Stimulated activated CD8-positive, alpha-beta memory T cell treated with anti-CD3 and anti-CD28 coated beads, Interleukin-4, amount 100 ng/mL, for 1 hour (primary cell): ENCODE data around the gene RERE.
"Not testable (repeated sequence)": the region's sequence is repeated elsewhere in the genome, so short reads cannot be mapped to it uniquely, and the experiment has no call there.

Experiments used
- DNase-seq, 2 donors: peaks; one replicate each; pipeline ENCODE4 v3.0.0-alpha.2; 2020; ENCODE audit warnings: low read depth in 2 of 2, low spot score in 1 of 2

RERE gene

DNA sequence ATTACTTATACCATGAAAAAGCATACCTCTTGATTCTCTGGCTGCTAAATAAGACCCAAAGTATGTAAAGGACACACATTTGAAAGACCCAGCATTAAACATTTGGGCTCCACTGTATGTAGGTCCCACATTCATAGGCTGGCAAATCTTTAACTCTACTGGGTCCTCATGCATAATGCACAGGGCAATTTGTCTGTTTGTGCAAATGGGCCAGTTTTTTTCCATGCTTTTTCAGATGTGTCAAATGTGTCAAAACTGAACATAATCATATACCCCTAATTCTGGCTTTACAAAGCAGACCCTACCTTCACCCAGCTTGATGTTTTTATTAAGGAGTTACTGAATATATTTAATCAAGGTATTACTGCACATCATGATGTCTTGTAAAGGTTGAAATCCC is 63.7 kb downstream of the RERE start:
- no peak for DNase-seq

DNA sequence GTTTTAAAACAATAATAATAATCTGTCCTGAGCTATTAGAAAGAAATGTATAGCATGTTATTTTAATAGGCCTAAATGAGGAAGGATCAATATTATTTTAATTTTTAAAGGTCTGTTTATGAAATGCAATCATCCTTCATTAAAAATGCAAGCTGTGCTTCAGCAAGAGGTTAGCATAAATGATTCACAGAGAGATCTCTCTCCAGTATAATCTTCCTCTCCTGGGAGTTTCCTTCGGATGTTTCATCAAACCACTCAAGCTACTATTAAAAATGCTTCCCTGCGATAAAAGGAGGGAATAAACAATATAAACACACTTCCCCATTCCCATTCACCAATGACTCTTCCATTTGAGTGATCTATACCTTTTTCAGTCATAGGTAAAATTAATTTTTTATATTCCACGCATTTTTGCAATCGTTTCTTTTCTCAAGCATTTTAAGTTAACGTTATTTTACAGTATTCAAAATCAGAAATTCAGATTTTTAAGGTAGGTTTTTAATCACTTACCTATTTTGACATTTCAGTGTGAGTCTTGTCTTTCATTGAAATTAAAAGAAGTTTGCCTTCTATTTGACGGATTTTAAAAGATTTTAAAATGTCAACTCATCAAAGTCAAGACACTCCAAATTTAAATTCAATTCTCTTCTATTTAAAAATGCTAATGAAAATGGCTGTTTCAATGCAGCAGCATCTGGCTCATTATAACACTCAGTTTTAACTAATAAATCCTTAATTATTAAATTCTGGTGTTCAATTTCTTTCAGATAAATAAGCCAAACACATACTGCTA is 64.3 kb downstream of the RERE start:
- DNase-seq = no peak

DNA sequence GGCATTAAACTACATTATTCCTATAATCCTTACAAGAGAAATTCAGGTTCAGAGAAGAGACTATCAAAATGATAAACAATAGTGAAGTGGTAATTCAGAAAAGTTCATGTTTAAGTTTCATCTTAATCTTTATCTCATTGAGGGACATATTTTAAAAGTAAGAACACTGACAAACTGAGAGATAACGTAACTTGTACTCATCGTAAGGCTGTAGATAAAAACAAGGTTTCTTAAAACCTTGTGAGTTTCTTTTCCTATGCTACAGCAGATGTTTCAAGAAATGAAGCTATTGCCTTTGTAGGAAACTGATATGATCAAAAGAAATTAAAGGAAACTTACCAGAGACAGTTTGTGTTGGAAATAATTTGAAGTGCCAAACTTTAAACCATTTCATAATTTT is 65.0 kb downstream of the RERE start:
- no peak for DNase-seq

DNA sequence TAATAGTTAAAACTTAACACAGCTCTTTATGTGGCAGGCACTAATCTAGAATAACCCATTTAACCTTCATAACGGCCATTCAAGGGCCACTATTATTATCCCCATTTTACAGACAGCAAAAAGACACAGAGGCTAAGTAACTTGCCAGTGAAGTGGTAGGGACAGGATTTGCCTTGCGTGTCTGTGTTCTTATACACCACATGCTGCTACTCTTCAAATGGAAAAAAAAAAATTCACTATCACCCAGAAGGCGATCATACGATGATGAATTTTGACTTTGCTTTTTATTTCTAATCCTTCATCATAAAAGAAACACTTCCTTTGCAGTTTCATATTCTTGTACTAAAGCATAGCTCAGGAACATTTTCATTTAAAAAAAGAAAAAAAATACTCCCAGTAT is 65.5 kb downstream of the RERE start:
- no peak for DNase-seq

DNA sequence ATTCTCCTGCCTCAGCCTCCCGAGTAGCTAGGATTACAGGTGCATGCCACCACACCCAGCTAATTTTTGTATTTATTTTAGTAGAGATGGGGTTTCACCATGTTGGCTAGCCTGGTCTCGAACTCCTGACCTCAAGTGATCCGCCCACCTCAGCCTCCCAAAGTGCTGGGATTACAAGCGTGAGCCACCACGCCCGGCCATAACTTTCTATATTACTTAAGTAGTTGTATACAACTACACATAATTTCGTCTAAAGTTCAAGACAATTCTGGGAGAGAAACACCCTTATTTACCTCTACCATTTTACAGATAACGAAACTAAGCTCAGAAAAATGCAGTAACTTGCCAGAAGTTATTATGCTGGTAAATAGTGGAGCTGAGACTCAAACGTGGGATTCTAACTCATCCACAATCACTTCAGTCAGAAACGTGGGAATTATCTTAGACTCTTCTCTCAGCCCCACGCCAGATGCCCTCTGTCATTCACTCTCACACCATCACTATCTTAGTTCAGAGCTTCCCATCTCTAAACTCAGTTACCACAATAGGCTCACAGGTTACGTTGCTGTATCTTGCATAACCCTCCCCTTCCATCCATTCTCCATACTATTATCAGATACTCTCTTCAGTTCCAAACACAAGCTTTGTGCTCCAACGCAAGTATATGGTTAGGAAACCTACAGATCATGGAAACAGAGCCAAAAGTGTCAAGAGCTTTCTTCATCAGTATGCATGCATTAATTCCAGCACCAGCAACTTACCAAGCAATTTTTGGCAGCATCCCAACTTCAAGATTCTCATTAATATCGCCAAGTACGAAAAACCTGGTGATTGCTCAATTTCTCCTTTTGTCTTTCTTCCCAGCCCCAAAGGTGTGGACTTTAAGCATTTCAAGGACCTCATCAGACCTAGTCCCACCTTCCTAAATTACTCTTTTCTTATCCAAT is 69.3 kb downstream of the RERE start:
- no peak for DNase-seq

DNA sequence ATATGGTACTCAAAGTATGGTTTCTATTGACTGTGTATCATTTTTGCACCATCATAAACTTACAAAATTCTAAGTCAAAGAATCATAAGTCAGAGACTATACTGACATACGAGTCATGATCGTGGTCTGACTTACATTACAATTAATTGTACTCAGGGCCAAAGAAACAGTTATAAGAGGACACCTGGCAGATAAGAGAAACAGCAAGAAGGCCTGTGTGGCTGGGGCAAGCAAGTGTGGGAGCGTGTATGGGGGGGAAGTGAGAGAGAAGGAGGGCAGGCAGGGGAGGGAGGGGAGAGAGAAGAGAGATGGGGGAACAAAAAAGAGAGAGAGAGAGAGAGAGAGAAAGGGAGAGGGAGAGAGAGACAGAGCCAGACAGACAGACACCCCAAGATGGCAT is 70.9 kb downstream of the RERE start:
- DNase-seq = no peak

DNA sequence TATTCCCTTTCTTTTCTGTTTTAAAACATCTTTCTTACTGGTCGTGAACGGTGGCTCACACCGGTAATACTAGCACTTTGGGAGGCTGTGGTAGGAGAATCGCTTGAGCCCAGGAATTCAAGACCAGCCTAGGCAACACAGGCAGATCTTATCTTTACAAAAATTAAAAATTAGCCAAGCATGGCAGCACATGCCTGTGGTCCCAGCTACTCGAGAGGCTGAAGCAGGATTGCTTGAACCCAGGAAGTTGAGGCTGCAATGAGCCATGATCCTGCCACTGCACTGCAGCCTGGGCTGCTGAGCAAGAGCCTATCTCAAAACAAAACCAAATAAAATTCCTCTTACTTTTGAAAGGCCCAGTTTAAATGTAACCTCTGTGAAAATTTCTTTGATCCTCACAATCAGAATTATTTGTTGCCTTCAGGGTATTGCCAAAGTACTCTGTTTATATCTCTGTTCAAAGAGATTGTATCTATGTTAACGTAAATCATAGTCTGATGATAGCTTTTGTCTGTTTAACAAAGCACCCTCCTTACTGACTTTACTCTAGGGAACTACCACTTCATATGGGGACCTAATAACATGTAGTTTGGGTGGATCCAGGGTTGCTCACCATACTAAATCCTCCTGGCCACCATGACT is 71.6 kb downstream of the RERE start:
- no peak for DNase-seq

DNA sequence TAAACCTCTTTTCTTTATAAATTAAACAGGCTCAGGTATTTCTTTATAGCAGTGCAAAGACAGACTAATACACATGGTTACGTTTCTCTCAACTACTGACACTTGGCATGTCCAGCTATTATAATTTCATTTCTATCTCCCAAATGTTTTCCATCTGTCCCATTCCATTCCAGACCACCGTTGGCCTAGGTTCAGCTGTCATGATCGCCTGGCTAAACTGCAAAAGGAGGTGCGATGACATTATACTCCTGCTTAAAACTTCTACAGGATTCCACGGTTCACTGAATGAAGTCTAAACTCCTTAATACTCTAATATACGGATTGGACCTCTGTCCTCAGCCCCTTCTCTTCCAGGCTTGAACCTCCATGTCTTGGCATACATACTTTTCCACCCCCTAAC is 72.1 kb downstream of the RERE start:
- DNase-seq = no peak

DNA sequence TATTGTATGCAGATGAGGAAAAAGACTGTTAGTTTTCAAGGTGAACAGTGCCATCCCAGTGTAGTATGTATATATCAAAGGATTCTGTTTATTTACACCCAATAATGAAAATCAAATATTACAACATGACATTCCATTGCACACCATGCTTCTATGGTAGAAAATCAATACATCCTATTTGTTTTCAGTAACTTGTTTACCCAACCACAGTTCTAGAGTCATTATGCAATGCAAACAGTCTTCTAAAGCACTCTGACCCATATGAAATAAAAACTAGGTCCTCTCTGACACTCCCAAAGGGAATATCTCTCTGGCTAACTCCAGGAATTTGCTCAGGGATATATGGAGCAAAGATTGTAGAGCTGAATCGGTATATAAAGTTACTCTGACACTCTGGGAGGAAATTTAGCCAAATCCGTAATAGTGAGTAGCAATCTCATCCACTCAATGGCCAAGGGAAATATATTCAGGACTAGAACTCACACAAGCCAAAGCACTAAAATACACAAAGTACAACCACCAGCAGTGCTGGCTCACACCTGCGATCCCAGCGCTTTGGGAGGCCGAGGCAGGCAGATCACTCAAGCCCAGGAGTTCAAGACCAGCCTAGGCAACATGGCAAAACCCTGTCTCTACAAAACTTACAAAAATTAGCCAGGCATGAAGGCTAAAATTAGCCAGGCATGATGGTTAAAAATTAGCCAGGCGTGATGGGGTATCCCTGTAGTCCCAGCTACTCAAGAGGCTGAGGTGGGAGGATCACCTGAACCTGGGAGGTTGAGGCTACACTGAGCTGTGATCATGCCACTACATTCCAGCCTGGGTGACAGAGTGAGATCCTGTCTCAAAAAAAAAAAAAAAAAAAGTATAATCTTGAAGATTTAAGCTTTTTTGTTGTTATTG is 75.2 kb downstream of the RERE start:
- DNase-seq = no peak

DNA sequence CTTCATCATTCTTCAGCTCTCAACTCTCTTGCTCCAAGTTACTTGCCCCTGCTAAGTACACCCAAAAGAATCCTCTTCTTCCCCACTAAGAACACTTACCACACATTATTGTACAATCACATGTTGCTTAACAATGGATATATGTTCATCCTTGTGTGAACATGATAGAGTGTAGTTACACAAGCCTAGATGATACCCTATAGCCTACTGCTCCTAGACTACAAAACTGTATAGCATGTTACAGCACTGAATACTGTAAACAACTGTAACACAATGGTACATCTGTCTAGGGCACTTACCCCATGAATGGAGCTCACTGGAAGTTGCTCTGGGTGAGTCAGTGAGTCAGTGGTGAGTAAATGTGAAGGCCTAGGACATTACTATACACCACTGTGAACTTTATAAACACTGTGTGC is 77.4 kb downstream of the RERE start:
- no peak for DNase-seq

DNA sequence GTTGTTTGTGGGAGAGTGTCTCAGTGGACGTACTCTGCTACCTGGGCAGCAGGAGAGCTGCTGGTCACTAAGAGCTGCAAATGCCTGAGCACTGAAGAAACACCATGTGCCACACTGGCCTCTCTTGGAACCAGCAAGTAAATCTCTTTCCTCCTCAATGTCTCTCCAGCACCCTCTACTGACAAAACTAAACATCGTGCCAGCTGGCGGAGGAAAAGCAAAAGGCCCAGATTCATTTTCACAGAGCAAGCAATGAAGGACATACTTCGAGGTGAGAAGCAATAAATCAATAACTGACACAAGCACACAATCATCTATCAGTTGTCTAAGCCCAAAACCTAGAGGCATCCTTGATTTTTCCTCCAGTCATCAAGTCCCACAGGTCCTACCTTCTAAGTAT is 78.1 kb downstream of the RERE start:
- no peak for DNase-seq

DNA sequence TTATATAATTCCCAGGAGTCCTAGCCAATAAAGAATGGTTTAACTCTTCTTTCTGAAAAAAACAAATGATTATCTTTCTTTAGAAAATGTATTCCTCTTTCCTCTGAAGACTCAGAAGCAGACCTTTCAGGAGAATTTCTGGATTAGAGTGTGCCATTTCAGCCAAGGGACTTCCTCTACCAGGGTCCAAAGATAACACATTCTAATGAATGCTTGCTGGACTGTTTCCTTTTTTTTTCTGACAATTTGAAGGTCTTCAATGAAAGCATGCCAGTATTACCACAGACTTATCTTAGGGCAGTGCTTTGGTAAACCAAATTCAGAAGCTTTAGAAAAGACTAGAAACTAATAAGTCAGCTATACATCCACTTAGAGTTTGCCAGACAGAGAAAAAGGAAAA is 80.5 kb downstream of the RERE start:
- DNase-seq = no peak

DNA sequence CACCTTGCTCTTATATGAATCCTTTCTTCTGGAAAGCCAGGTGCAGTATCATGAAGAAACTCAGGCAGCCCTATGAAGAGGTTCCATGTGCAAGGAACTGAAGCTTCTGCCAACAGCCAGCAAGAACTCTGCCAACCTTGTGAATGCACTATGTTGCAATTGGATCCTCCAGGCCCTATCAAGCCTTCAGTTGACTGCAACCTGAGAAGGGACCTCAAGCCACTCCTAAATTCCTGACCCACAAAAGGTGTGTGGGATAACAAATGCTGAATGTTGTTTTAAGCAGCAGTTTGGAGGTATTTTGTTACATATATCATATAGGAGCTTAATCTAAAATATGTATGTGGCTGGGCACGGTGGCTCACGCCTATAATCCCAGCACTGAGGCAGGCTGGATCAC is 84.0 kb downstream of the RERE start:
- no peak for DNase-seq

DNA sequence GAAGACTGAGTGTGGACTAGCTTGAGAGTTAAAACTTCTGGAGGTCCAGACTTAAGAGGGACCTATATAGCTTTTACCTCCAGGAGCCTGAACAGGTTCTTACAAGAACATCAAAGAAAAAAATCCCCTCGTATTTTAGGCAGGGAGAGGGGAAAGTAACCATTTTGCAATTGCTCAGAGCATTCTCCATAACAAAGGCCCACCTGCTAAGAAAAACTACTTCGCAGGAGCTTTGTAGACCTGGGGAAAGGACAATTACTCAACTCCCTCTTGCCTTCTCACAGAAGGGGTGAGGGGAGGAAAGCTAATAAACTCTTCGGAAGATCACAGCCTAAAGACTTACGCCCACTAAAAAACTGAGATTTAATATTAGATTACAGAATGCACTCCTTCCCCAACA is 86.3 kb downstream of the RERE start:
- DNase-seq = no peak

DNA sequence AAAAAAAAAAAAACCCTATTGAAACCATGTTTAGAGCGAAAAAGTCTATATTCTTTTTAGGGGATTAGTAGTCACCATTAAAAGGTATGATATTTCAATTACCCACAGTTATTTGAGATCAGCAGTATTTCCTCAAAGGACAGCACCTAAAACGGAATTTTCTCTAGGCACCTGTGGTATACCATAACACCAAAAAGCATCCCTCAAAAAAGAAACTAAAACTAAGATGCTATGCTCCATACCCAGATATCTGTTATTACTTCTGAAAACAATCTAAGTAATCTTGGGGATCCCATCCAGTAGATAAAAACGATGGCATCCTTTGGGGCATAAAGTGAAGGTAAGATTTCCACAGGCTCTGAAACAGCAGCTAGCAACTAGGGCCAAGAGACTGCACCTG is 89.0 kb downstream of the RERE start:
- no peak for DNase-seq

DNA sequence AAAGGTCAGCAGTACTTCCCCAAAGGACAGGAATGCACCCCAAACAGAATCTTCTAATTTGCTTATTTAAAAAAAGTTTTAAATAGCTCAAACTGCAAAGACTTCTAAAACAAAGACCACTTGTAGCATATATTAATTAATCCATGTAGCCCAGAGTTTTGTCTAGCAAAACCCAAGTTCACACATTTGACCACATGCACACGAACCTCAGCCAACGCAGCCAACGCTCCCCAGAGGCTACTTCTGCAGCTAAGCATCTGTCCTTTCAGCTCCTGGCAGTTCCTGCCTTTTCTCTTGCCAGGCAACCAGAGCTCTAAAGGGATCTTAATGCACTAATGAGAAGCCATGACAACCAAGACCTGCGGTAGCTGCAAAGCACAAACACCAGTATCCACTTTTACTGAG is 89.6 kb downstream of the RERE start:
- no peak for DNase-seq

DNA sequence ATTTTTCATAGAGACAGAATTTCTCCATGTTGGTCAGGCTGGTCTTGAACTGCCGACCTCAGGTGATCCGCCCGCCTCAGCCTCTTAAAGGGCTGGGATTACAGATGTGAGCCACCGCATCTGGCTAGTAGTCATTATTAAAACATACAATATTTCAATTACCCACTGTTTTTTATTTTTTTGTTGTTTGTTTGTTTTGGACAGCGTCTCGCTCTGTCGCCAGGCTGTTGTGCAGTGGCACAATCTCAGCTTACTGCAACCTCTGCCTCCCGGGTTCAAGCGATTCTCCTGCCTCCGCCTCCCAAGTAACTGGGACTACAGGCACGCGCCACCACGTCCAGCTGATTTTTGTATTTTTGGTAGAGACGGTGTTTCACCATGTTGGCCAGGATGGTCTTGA is 90.1 kb downstream of the RERE start:
- not testable (repeated sequence) for DNase-seq

DNA sequence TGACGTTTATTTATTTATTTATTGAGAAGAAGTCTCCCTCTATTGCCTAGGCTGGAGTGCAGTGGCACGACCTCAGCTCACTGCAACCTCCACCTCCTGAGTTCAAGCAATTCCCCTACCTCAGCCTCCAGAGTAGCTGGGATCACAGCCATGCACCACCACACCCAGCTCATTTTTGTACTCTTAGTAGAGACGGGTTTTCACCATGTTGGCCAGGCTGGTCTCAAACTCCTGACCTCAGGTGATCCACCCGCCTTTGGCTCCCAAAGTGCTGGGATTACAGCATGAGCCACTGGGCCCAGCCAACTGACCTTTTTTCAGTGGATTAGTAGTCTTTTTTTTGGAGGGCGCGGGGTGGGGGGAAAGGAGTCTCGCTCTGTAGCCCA is 90.6 kb downstream of the RERE start:
- DNase-seq = not testable (repeated sequence)

DNA sequence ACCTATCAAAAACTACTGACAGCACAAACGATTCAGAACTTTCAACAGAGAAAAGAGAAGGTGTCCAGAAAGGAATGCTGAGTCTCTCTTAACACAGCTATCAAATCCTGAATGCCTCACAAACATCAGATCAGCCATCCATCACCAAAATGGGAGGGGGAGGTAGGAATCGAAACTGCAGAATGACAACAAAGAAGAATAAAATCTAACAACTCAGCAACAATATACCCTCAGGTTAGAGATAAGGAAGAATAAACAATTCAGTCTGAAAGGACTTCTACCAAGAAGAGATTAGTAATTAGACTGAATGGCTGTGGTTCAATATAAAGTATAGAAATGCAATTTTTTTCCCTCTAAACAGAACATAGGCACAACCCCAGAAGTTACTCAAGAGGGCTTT is 94.4 kb downstream of the RERE start:
- DNase-seq = no peak

DNA sequence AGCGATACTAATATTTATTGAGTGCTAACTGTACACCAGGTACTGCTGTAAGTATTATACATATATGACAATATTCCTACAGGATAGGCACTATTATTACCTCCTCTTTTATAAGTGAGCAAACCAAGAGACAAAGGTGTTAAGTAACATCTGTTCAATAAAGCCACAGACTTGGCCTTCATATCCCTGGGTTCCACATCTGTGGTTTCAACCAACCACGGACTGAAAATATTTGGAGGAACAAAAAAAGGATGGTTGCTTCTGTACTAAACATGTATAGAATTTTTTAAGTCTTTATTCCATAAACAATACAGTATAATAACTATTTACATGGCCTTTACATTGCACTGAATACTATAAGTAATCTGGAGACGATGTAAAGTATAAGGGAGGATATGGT is 95.1 kb downstream of the RERE start:
- DNase-seq = no peak
